Left ventricle myocardium inferior (tissue), 1 donor: ENCODE measurements around the gene ITPRIPL2. TPM values are rescaled to one million over a fixed set of nuclear protein-coding genes. Genes with fewer than 3 reads are reported as not detected.
A peak's percentile ranks its signal among the peaks of the same experiment; 100 is the strongest.

Experiments used
- DNase-seq: peaks from one replicate; pipeline ENCODE4 v3.0.0-alpha.2; 2020
- H3K27ac ChIP-seq: fragments of 200-600 bp; replicated peaks from 2 replicates; pipeline ENCODE4 v1.8.0; 2021
- H3K27me3 ChIP-seq: fragments of 200-600 bp; 2 replicates; pipeline ENCODE4 v1.8.0; 2021; ENCODE audit warnings: low read depth
- H3K36me3 ChIP-seq: fragments of 200-600 bp; 2 replicates; pipeline ENCODE4 v1.8.0; 2021
- H3K4me1 ChIP-seq: fragments of 200-600 bp; 2 replicates; pipeline ENCODE4 v1.8.0; 2021
- H3K4me3 ChIP-seq: fragments of 200-600 bp; 2 replicates; pipeline ENCODE4 v1.8.0; 2021; ENCODE audit warnings: mild to moderate bottlenecking, moderate library complexity
- H3K9me3 ChIP-seq: fragments of 200-600 bp; replicated peaks from 2 replicates; pipeline ENCODE4 v1.8.0; 2021
- CTCF ChIP-seq: fragments of 200-600 bp; IDR thresholded peaks from 2 replicates; pipeline ENCODE4 v1.8.0; 2021; ENCODE audit warnings: antibody characterized with exemption, mild to moderate bottlenecking, borderline replicate concordance
- intact Hi-C: fragments of 100-400 bp; cut with micrococcal nuclease; formaldehyde crosslinking; loops from one replicate; pipeline ENCODE4 v1.11.0; 2022
- total RNA-seq: library from RNA; stranded (reverse); fragmentation: NEBNext Ultra II Directional; extraction: Animal tissue kit (Norgen Biotek cat#: 25700); gene quantifications from one replicate; pipeline ENCODE4 v1.2.1, GENCODE V29; 2021
- donor health status: DM: no; HTN: yes; CAD: no; lungs with severe emphysema.

The ITPRIPL2 gene
- total RNA-seq, 1 donor from 2014 or later, result 12.3 TPM

- H3K27ac ChIP-seq, result peak overlapping the region; percentile 27
- peaks cover 8% of the 10 kb centered on the region for H3K4me1 ChIP-seq
- intact Hi-C loops, result loop anchor here (5.0 to 10.0 kb wide), 3 partner anchors 86 to 416 kb away; no protein-coding TSS in a partner anchor
- H3K36me3 ChIP-seq, result no peaks in the 10 kb centered on the region
- no peak overlapping the region for H3K4me3 ChIP-seq
- DNase-seq, result no peak
- TF ChIP-seq CTCF, result no peak
- H3K9me3 ChIP-seq, result no peaks in the 10 kb centered on the region
- H3K27me3 ChIP-seq, result no peaks in the 10 kb centered on the region
Observed at GRCh38 chr16:19088341-19088916, 25.3 kb upstream of the ITPRIPL2 start.

GRCh38 chr16:19089410-19089955 is 24.3 kb upstream of the ITPRIPL2 start:
- no peaks in the 10 kb centered on the region for H3K27me3 ChIP-seq
- no peaks in the 10 kb centered on the region for H3K9me3 ChIP-seq
- no peak overlapping the region for H3K4me3 ChIP-seq
- TF ChIP-seq CTCF, result no peak
- intact Hi-C loops, result loop anchor here (5.0 to 10.0 kb wide), 3 partner anchors 85 to 415 kb away; no protein-coding TSS in a partner anchor
- no peak overlapping the region for H3K27ac ChIP-seq
- H3K4me1 ChIP-seq, result peaks cover 8% of the 10 kb centered on the region
- no peaks in the 10 kb centered on the region for H3K36me3 ChIP-seq
- DNase-seq, result no peak

GRCh38 chr16:19090916-19091315 is 22.8 kb upstream of the ITPRIPL2 start:
- intact Hi-C loops, result no loop called here
- no peak overlapping the region for H3K4me3 ChIP-seq
- no peaks in the 10 kb centered on the region for H3K9me3 ChIP-seq
- no peak for DNase-seq
- no peak overlapping the region for H3K27ac ChIP-seq
- H3K4me1 ChIP-seq, result peaks cover 5% of the 10 kb centered on the region
- H3K36me3 ChIP-seq, result no peaks in the 10 kb centered on the region
- TF ChIP-seq CTCF, result no peak
- H3K27me3 ChIP-seq, result no peaks in the 10 kb centered on the region

GRCh38 chr16:19092653-19093410 is 20.9 kb upstream of the ITPRIPL2 start:
- Histone ChIP-seq H3K4me3 (no peak overlapping the region), H3K36me3 (no peaks in the 10 kb centered on the region), H3K27ac (no peak overlapping the region), H3K27me3 (no peaks in the 10 kb centered on the region), H3K9me3 (no peaks in the 10 kb centered on the region), H3K4me1 (no peaks in the 10 kb centered on the region)
- no peak for TF ChIP-seq CTCF
- no peak for DNase-seq
- intact Hi-C loops, result no loop called here

GRCh38 chr16:19093631-19094541 is 19.9 kb upstream of the ITPRIPL2 start:
- no peak for TF ChIP-seq CTCF
- Histone ChIP-seq H3K4me3 (no peak overlapping the region), H3K27me3 (no peaks in the 10 kb centered on the region), H3K27ac (no peak overlapping the region), H3K36me3 (no peaks in the 10 kb centered on the region), H3K9me3 (no peaks in the 10 kb centered on the region), H3K4me1 (no peaks in the 10 kb centered on the region)
- DNase-seq, result no peak
- intact Hi-C loops, result no loop called here
